OCI-LY3 (cell line): ENCODE measurements around the gene GJB5.

ENCODE experiments used
- H2AFZ ChIP-seq: fragments of 200-600, 300-600 bp; shearing (Covaris generic); 2 replicates; pipeline ENCODE4 v1.6.0; 2014; ENCODE audit warnings: antibody characterized with exemption, low read depth, low read length
- H3K27ac ChIP-seq: fragments of 200-600, 300-600 bp; sonication (generic); 2 replicates; pipeline ENCODE4 v1.5.1; 2014; ENCODE audit warnings: mild to moderate bottlenecking, low read length, moderate library complexity, mixed read lengths
- H3K27me3 ChIP-seq: fragments of 200-600, 300-600 bp; sonication (generic); 2 replicates; pipeline ENCODE4 v1.6.1; 2014; ENCODE audit warnings: low read depth, low read length, mixed read lengths
- H3K36me3 ChIP-seq: fragments of 200-600, 300-600 bp; sonication (generic); replicated peaks from 2 replicates; pipeline ENCODE3; 2014; ENCODE audit warnings: low read depth, low read length, mixed read lengths
- H3K4me1 ChIP-seq: fragments of 300-600, 200-600 bp; sonication (generic); 2 replicates; pipeline ENCODE4 v1.6.1; 2014; ENCODE audit warnings: low read length, mixed read lengths
- H3K4me2 ChIP-seq: fragments of 200-600, 300-600 bp; sonication (generic); 2 replicates; pipeline ENCODE4 v1.6.1; 2014; ENCODE audit warnings: low read length, mixed read lengths
- H3K4me3 ChIP-seq: fragments of 300-600, 200-600 bp; sonication (generic); 2 replicates; pipeline ENCODE4 v1.5.1; 2014; ENCODE audit warnings: antibody characterized with exemption, mild to moderate bottlenecking, low read length, moderate library complexity
- H3K79me2 ChIP-seq: fragments of 300-600, 200-600 bp; shearing (Covaris generic); 2 replicates; pipeline ENCODE4 v1.6.1; 2014; ENCODE audit warnings: mild to moderate bottlenecking, low read length, mixed read lengths
- H3K9ac ChIP-seq: fragments of 300-600, 200-600 bp; shearing (Covaris generic); 2 replicates; pipeline ENCODE4 v1.6.0; 2014; ENCODE audit warnings: mild to moderate bottlenecking, low read length, moderate library complexity
- H3K9me3 ChIP-seq: fragments of 200-600, 300-600 bp; shearing (Covaris generic); 2 replicates; pipeline ENCODE4 v1.6.1; 2014; ENCODE audit warnings: low read length, mixed read lengths; ENCODE audit not compliant: insufficient read depth
- H4K20me1 ChIP-seq: fragments of 200-600, 300-600 bp; sonication (generic); 2 replicates; pipeline ENCODE4 v1.6.1; 2016; ENCODE audit warnings: low read length, mixed read lengths; ENCODE audit not compliant: insufficient read depth
- EZH2phosphoT487 ChIP-seq: fragments of 200-600 bp; shearing (Covaris generic); IDR thresholded peaks from 2 replicates; pipeline ENCODE4 v1.6.1; 2018; ENCODE audit warnings: antibody characterized with exemption, mixed run types, low read depth
- TF ChIP-seq, protein P1 (sequence below): fragments of 200-600, 300-600 bp; sonication (generic); IDR thresholded peaks from 2 replicates; pipeline ENCODE4 v1.5.1; 2014; ENCODE audit warnings: antibody characterized with exemption, low read length, low read depth

The GJB5 gene

DNA sequence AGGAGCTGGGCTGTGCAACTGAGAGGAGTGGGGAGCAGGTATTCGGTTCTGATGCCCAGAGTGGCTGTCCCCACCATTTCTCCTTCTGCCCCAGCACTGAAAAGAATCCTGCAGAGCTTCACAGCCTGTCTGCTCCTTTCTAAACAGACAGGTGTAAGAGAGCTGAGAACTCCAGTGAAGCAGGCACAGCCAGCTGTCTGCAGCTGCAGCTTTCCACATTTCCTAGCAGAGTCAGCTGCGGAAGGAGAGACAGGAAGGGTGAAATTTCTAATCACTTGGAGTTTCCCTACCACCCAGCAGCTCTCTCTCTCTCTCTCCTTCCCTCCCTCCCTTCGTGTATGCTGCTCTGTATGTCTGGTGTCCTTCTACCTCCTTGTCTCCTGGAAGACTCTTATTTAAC, 40.5 kb upstream of the GJB5 start:
- Histone ChIP-seq H3K79me2 (no peaks in the 10 kb centered on the region), H3K4me1 (no peaks in the 10 kb centered on the region)
- TF ChIP-seq, protein P1, sequence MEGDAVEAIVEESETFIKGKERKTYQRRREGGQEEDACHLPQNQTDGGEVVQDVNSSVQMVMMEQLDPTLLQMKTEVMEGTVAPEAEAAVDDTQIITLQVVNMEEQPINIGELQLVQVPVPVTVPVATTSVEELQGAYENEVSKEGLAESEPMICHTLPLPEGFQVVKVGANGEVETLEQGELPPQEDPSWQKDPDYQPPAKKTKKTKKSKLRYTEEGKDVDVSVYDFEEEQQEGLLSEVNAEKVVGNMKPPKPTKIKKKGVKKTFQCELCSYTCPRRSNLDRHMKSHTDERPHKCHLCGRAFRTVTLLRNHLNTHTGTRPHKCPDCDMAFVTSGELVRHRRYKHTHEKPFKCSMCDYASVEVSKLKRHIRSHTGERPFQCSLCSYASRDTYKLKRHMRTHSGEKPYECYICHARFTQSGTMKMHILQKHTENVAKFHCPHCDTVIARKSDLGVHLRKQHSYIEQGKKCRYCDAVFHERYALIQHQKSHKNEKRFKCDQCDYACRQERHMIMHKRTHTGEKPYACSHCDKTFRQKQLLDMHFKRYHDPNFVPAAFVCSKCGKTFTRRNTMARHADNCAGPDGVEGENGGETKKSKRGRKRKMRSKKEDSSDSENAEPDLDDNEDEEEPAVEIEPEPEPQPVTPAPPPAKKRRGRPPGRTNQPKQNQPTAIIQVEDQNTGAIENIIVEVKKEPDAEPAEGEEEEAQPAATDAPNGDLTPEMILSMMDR, result no peak
- no peak for TF ChIP-seq EZH2phosphoT487

DNA sequence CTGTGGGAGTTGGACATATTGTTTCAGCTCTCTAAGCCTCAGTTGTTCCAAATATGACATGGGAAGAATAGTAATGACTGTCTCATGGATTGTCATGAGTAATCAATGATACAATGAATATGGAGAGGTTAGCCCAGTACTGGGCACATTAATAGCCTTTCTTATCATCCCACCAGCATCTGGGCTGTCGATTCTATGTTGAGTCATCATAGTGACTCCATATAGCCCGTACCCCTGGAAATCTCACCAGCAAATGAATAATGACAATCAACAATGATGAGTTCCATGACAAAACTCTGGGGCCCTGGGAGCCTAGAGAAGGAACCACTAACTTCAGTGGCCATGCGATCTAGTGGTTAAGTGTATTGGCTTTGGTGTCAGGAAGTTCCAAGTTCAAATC, 39.7 kb upstream of the GJB5 start:
- Histone ChIP-seq H3K27me3 (no peaks in the 10 kb centered on the region), H3K4me2 (no peak overlapping the region), H3K9ac (no peak overlapping the region), H2AFZ (no peak overlapping the region), H3K4me1 (no peaks in the 10 kb centered on the region), H3K27ac (no peak overlapping the region), H3K79me2 (no peaks in the 10 kb centered on the region), H3K4me3 (no peak overlapping the region), H4K20me1 (no peaks in the 10 kb centered on the region), H3K36me3 (no peaks in the 10 kb centered on the region), H3K9me3 (no peaks in the 10 kb centered on the region)
- TF ChIP-seq, protein P1, result no peak
- TF ChIP-seq EZH2phosphoT487, result no peak

More for the DNA sequence above, 40.5 kb upstream of the GJB5 start:
- H3K36me3 ChIP-seq, result no peaks in the 10 kb centered on the region
- no peaks in the 10 kb centered on the region for H3K9me3 ChIP-seq
- no peaks in the 10 kb centered on the region for H4K20me1 ChIP-seq
- no peak overlapping the region for H3K4me3 ChIP-seq
- no peak overlapping the region for H2AFZ ChIP-seq
- no peak overlapping the region for H3K4me2 ChIP-seq
- no peak overlapping the region for H3K9ac ChIP-seq
- no peaks in the 10 kb centered on the region for H3K27me3 ChIP-seq
- H3K27ac ChIP-seq, result no peak overlapping the region

DNA sequence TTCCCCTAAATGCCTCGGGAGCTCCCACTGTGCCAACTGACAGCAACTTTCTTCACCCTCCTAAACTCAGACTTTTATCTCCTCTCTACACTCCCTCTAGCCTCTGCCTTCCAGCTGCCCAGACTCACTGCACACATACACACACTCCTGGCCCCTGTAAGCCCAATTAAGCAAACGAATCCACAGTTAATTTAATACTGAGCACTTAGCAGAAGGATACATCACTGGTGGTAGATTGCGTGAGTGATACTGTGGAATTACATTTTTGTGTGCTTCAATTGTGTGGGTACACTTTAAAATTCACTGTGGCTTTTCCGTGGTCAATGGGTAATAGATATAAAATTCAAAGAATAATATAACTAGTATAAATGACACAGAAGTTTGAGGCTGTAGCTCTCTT, 33.6 kb upstream of the GJB5 start:
- no peak overlapping the region for H2AFZ ChIP-seq
- no peak overlapping the region for H3K4me3 ChIP-seq
- TF ChIP-seq, protein P1, result no peak
- no peak for TF ChIP-seq EZH2phosphoT487
- H3K36me3 ChIP-seq, result no peaks in the 10 kb centered on the region
- no peaks in the 10 kb centered on the region for H3K27me3 ChIP-seq
- no peak overlapping the region for H3K27ac ChIP-seq
- no peaks in the 10 kb centered on the region for H3K9me3 ChIP-seq
- no peaks in the 10 kb centered on the region for H4K20me1 ChIP-seq
- no peak overlapping the region for H3K4me2 ChIP-seq
- H3K9ac ChIP-seq, result no peak overlapping the region
- no peaks in the 10 kb centered on the region for H3K4me1 ChIP-seq
- H3K79me2 ChIP-seq, result no peaks in the 10 kb centered on the region

DNA sequence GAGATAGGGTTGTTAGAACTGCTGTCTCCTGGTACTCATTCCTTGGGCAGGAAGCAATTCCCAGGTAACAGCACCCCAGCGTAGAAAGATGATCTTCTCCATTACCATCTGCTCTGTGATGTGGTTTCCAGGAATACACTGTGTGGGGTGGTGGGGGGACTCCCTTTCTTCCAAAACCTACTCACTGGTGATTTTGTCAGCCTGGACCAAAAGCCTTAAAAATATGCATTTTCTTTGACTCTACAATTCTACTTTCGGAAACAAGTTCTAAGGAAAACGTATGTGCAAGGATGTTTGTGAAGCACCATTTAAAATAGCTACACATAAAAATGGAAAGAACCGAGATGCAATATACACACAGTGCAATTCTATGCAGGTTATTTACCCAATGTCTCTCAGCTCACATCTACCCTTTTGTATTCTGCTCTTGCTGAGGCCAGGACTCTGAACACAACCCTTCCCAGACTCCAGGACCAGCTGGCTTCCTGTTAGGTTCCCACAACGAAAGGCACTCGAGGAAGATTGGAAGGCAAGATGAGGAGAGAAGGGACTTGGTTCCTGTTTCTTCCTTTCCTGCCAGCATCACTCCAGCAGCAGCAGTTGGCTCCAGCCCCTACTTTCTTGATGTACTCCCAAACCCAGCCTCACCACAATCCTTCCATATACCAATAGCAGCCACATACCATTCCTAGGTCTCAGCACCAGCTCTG, 33.0 kb upstream of the GJB5 start:
- no peak overlapping the region for H3K27ac ChIP-seq
- no peaks in the 10 kb centered on the region for H3K27me3 ChIP-seq
- no peak overlapping the region for H3K4me2 ChIP-seq
- no peak overlapping the region for H3K9ac ChIP-seq
- no peaks in the 10 kb centered on the region for H3K36me3 ChIP-seq
- H3K9me3 ChIP-seq, result no peaks in the 10 kb centered on the region
- no peak overlapping the region for H2AFZ ChIP-seq
- H3K4me1 ChIP-seq, result no peaks in the 10 kb centered on the region
- TF ChIP-seq, protein P1, result no peak
- no peak for TF ChIP-seq EZH2phosphoT487
- no peaks in the 10 kb centered on the region for H4K20me1 ChIP-seq
- no peak overlapping the region for H3K4me3 ChIP-seq
- no peaks in the 10 kb centered on the region for H3K79me2 ChIP-seq
